ENCODE results near the gene ADM. TPM values are rescaled to one million over a fixed set of nuclear protein-coding genes. Genes with fewer than 3 reads are reported as not detected.

ADM gene
- total RNA-seq, 4 donors from 2014 or later = 57.3 to 152 (median 105) TPM

Small RNA genes lying within 50 kb of the gene (small RNA-seq; reads per million reads assigned to genes)
- gene AC080023.2 = 0 reads per million in 3 donors

Other genes starting within 250 kb of the ADM start
- 10 to 100 TPM; 44.6 to 59.4 (median 53.4) TPM for gene SBF2, start 10.9 kb upstream of the ADM start, total RNA-seq
- gene AMPD3, start 150.2 kb downstream of the ADM start, total RNA-seq = 1 to 10 TPM; 3.8 to 7.5 (median 5.1) TPM
- gene RNF141, start 236.1 kb downstream of the ADM start, total RNA-seq = 10 to 100 TPM; 24.1 to 39.3 (median 34.9) TPM